OCI-LY7 (cell line): ENCODE results near the gene TTC9B. TPM values are rescaled to one million over a fixed set of nuclear protein-coding genes. Genes with fewer than 3 reads are reported as not detected.

ENCODE experiments used
- BruUV-seq: library from RNA; stranded (reverse); fragments of 400-500 nt; replicated peaks from 2 replicates; lab custom pipeline; 2021; lab: Mats Ljungman, UMichigan
- CTCF ChIA-PET: fragments of 300-600 bp; sonication (Branson Sonifier 250); formaldehyde crosslinking; loops from one replicate; lab custom pipeline; 2022; ENCODE audit warnings: antibody characterized with exemption; ENCODE audit not compliant: unreplicated experiment; lab: Charles Lee
- POLR2A ChIA-PET: fragments of 300-600 bp; sonication (Branson Sonifier 250); formaldehyde crosslinking; loops from one replicate; lab custom pipeline; 2022; ENCODE audit warnings: antibody characterized with exemption; lab: Charles Lee
- DNase-seq: peaks from one replicate; pipeline ENCODE4 v3.0.0-alpha.2; 2015; ENCODE audit warnings: low spot score
- H2AFZ ChIP-seq: fragments of 200-600 bp; sonication (generic), shearing (Covaris generic); 2 replicates; pipeline ENCODE4 v1.6.1; 2014; ENCODE audit warnings: mild to moderate bottlenecking, antibody characterized with exemption, low read length, moderate library complexity
- H3K27ac ChIP-seq: fragments of 200-600 bp; sonication (generic); 2 replicates; pipeline ENCODE4 v1.5.1; 2014; ENCODE audit warnings: mixed run types, low read depth, mild to moderate bottlenecking, moderate library complexity, low read length, inconsistent platforms; ENCODE audit not compliant: poor library complexity, severe bottlenecking
- H3K36me3 ChIP-seq: fragments of 200-600 bp; sonication (generic); 2 replicates; pipeline ENCODE4 v1.6.1; 2014; ENCODE audit warnings: mild to moderate bottlenecking, antibody characterized with exemption, low read length, moderate library complexity, mixed read lengths; ENCODE audit not compliant: insufficient read depth
- H3K4me1 ChIP-seq: fragments of 200-600 bp; sonication (generic); 2 replicates; pipeline ENCODE4 v1.5.1; 2014; ENCODE audit warnings: mild to moderate bottlenecking, low read length; ENCODE audit not compliant: insufficient read depth, poor library complexity, severe bottlenecking
- H3K4me2 ChIP-seq: fragments of 200-600 bp; sonication (generic); 2 replicates; pipeline ENCODE4 v1.6.1; 2014; ENCODE audit warnings: mild to moderate bottlenecking, low read length
- H3K4me3 ChIP-seq: fragments of 200-600 bp; sonication (generic); 2 replicates; pipeline ENCODE4 v1.5.1; 2014; ENCODE audit warnings: mild to moderate bottlenecking, low read depth, low read length; ENCODE audit not compliant: poor library complexity, severe bottlenecking
- H3K79me2 ChIP-seq: fragments of 200-600 bp; sonication (generic); 2 replicates; pipeline ENCODE4 v1.6.1; 2016; ENCODE audit warnings: low read depth, mild to moderate bottlenecking, low read length, moderate library complexity, mixed read lengths; ENCODE audit not compliant: insufficient read depth
- H3K9me2 ChIP-seq: fragments of 200-600 bp; sonication (generic); 2 replicates; pipeline ENCODE4 v1.6.1; 2016; ENCODE audit warnings: mild to moderate bottlenecking, low read length, mixed read lengths; ENCODE audit not compliant: insufficient read depth
- H3K9me3 ChIP-seq: fragments of 200-600 bp; sonication (generic); 2 replicates; pipeline ENCODE4 v1.6.1; 2014; ENCODE audit warnings: mild to moderate bottlenecking, mixed run types, low read length, mixed read lengths
- H4K20me1 ChIP-seq: fragments of 200-600 bp; sonication (generic); 2 replicates; pipeline ENCODE4 v1.6.1; 2014; ENCODE audit warnings: mild to moderate bottlenecking, antibody characterized with exemption, low read length, moderate library complexity, mixed read lengths; ENCODE audit not compliant: insufficient read depth
- CTCF ChIP-seq: fragments of 200-600 bp; sonication (generic); conservative IDR thresholded peaks from 2 replicates; pipeline ENCODE4 v1.5.1; 2014; ENCODE audit warnings: mild to moderate bottlenecking, antibody characterized with exemption, low read length, moderate library complexity, mixed read lengths
- EZH2phosphoT487 ChIP-seq: fragments of 200-600 bp; sonication (generic); IDR thresholded peaks from 2 replicates; pipeline ENCODE4 v1.6.1; 2018; ENCODE audit warnings: low read depth, borderline replicate concordance, mild to moderate bottlenecking, mixed run types, antibody characterized with exemption, low read length, moderate library complexity, mixed read lengths
- intact Hi-C: fragments of 100-400 bp; cut with micrococcal nuclease; formaldehyde crosslinking; loops from one replicate; pipeline ENCODE4 v1.10.0; 2022; ENCODE audit not compliant: unreplicated experiment
- total RNA-seq, 2 experiments: library from RNA; depleted of rRNA in 1 of 2; stranded (reverse); fragments of >200 nt in 1 of 2; shearing (Covaris generic) in 1 of 2; gene quantifications; 2 replicates each; pipeline ENCODE4 v1.2.3, GENCODE V29; 2014 to 2022

TTC9B gene
- total RNA-seq, 2 experiments from 2014 or later: not detected

DNA sequence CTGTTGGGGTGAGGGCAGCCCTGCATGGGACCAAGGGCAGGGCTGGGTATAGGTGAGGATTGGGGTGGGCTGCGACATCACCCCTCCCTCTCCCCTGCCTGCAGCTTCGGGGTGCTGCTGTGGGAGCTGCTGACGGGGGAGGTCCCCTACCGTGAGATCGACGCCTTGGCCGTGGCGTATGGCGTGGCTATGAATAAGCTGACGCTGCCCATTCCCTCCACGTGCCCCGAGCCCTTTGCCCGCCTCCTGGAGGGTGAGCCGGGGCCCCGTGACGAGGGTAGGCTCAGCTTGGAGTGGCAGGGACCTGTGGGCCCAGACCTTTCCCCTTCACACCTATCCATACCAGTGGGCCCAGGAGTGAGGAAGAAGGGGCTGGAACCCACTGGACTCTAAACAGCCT lies 13.8 kb downstream of the TTC9B start:
- intact Hi-C loops: no loop called here
- Histone ChIP-seq H3K79me2 (no peaks in the 10 kb centered on the region), H3K9me3 (no peaks in the 10 kb centered on the region), H2AFZ (no peak overlapping the region), H3K9me2 (no peaks in the 10 kb centered on the region), H3K4me3 (no peak overlapping the region), H3K4me2 (no peak overlapping the region), H3K27ac (no peak overlapping the region), H3K4me1 (no peaks in the 10 kb centered on the region), H3K36me3 (no peaks in the 10 kb centered on the region; the same call in 1 of the 2 replicates), H4K20me1 (no peaks in the 10 kb centered on the region)
- BruUV-seq: no TSS peak
- no peak for TF ChIP-seq CTCF
- no peak for TF ChIP-seq EZH2phosphoT487
- ChIA-PET CTCF (interaction anchor here (0.6 kb wide), 1 partner anchor 19 kb away, joined by 4 read pairs; no protein-coding TSS in a partner anchor), POLR2A (no interaction called here)
- no peak for DNase-seq

GRCh38 chr19:40200341-40201099 lies 17.7 kb downstream of the TTC9B start:
- DNase-seq: no peak
- ChIA-PET CTCF (no interaction called here), POLR2A (interaction anchor here (0.7 to 1.2 kb wide), 2 partner anchors 90 to 105 kb away, joined by 3 to 5 read pairs; no protein-coding TSS in a partner anchor)
- Histone ChIP-seq H3K27ac (no peak overlapping the region), H3K9me3 (no peaks in the 10 kb centered on the region), H4K20me1 (no peaks in the 10 kb centered on the region), H3K4me1 (no peaks in the 10 kb centered on the region), H3K36me3 (no peaks in the 10 kb centered on the region), H3K9me2 (no peaks in the 10 kb centered on the region), H3K79me2 (no peaks in the 10 kb centered on the region), H2AFZ (no peak overlapping the region), H3K4me3 (no peak overlapping the region), H3K4me2 (no peak overlapping the region)
- BruUV-seq: no TSS peak
- TF ChIP-seq EZH2phosphoT487: no peak
- TF ChIP-seq CTCF: no peak
- intact Hi-C loops: no loop called here
